CD4-positive, alpha-beta T cell treated with Interleukin-10 for 1 hour (primary cell): ENCODE data around the gene DPYSL5.
"Not testable (repeated sequence)": the region's sequence is repeated elsewhere in the genome, so short reads cannot be mapped to it uniquely, and the experiment has no call there.

ENCODE experiments used
- DNase-seq: peaks from one replicate; pipeline ENCODE4 v3.0.0-alpha.2; 2020

Gene DPYSL5

DNA sequence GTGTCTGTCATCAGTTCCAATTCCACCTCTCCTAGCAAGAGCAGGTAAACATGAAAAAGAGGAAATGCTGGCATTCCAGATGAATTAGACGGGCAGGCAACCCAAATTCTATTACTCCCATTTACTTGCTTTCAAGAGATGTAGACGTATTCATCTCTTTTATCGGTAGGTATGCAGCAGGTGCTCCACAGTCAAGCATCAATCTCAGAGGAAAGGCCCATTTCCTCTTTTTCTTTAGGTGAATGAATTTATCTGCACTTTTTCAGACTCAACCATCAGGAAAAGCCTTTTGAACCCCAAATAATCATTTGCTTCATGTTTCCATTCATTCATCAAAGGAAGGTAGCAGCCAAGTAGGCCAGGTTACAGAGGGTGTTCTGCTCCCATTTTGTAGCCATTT is 27.9 kb downstream of the DPYSL5 start:
- DNase-seq, result no peak

DNA sequence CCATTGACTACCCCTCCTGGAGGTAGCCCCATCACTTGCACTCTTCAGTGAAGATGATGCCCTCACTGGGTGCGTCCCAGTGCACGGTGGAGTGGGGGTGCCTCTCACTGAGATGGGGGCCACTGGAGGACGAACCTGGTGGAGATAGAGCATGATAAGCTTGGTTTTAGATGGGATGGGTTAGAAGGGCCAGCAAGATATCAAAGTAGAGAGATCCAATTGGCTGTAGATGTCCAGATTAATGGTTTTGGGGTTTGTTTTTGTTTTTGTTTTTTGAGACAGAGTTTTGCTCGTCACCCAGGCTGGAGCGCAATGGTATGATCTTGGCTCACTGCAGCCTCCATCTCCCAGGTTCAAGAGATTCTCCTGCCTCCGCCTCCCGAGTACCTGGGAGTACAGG is 28.3 kb downstream of the DPYSL5 start:
- no peak for DNase-seq

DNA sequence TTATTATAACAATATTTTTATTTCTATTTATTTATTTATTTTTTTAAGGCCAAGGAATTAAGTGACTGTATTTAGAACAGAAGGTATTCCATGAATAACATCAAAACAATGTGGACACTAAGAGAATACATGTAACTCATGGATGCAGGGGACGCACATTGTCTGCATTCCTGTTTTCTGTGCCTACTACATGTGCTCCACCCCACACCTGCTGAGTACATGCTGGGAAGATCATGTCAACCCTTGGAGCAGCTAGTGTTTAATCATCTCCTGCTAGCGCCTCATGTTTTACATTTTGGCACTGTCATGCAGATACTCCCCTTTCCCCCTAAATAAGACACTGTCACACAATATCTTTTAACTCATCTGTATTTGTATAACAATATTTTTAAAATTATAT is 29.3 kb downstream of the DPYSL5 start:
- DNase-seq, result no peak

DNA sequence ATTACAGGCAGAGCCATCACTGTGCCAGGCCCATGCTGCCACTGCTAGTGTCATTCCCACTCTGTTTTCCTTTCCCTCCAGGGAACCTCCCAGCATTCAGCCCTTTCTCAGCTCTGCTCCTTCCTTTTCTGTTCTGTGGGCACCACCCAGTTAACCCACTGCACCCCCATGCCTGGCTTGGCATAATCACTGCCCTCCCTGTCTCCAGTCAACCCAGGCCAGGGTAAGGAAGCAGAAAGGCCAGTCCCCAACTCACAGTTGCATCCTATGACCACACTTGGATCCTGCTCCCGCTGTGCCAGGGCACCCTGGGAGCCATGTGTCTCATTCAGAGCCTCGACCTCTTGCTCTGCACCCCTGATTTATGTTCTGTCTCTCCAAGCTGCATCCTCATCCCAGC is 32.2 kb downstream of the DPYSL5 start:
- DNase-seq, result no peak

DNA sequence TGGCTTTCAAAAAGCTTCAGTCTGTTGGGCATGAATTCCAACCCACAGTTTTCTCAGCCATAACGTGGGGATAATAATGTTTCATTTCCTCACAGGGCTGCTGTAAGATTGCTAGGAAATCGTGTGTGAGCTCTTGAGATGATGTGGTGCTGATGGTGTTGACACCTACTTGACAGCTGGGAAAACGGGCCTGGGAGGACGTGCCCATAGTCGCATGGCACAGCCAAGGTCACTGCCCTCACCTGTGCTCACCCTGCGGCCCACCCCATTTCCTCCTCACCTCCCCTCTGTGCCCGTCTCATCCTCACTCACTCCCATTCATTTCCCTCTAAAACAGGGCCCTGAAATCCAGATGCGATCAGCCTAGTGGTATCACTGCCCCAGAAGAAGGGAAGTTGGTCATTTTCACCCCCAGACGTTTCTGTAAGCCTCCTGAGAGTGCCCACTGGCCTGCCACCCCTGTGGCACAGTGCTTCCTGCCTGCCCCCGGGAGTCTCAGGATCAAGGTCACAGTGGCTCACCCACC is 33.0 kb downstream of the DPYSL5 start:
- no peak for DNase-seq

DNA sequence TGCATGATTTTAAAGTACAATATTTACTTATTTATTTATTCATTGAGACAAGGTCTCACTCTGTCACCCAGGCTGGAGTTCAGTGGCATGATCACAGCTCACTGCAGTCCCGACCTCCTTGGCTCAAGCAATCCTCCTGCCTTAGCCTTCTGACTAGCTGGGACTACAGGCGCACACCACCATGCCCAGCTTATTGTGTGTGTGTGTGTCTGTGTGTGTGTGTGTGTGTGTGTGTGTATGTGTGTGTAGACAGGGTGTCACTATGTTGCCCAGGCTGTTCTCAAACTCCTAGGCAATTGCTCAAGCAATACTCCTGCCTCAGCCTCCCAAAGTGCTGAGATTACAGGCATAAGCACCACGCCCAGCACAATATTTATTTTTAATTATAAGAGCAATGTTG is 34.3 kb downstream of the DPYSL5 start:
- not testable (repeated sequence) for DNase-seq

DNA sequence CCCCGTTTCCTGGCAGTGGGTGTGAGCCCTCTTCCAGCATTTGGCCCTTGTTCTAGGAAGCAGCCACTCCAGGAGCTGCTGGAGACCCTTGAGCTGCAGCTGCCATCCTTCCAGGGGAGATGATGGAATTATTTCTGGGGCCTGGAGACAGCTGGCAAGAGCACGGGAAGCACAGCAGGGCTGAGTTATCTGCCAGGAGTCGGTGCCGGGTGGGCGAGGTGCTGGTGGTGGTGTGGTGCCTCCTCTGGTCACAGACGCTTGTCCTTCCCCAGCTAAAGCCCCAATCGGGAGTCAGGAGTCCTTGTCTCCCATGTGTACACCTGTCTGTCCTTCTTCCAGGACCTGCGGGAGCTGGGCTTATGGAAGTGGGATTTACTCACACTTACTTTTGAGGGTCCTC is 36.0 kb downstream of the DPYSL5 start:
- no peak for DNase-seq

DNA sequence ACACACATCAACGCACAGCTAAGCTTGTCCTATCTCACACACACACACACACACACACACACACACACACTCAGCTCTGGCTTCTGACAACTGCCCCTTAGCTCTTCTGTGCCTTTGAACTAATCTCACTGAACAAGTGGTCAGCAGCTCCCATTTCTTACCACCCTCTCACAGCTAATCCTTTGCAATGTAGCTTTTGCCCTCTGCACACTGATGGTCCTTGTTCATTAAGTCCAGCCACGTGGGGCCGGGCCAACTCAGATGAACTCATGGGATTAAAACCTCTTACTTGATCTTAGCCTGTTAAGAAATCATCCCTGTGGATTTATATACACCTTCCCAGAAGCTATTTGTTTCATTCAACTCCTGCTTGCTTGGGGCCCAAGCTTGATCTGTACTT is 36.6 kb downstream of the DPYSL5 start:
- DNase-seq, result no peak

DNA sequence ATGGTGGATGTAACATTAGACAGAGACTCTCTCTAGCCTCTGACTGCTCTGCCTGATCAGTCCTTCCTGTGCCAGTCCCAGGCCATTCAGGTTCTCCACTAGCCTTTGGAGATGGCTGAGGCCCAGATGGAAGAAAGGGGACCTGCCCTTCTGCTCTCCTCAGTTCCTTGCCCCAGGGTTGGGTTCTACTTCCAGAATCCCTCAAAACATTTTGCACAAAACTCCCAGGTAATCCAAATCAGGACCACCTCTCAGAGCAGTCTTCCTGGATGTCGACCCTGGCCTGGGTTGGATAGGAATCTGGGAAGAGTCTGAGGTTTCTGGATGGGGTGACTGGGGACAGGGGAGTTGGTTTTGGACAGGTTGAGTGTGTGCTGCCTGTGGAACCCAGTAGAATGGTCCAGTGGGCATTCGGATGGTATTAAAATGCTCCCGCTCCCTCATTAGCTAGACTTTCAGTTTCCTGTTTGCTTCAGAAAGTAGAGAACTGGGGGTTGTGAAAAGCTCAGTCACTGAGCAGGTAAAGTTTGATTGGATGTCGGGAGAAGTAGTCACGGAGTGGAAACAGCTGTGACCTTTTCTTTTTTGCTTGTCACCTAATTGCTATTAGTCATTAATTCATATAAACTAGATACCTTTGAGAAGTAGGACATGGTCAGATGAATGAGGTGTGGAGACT is 37.9 kb downstream of the DPYSL5 start:
- no peak for DNase-seq

DNA sequence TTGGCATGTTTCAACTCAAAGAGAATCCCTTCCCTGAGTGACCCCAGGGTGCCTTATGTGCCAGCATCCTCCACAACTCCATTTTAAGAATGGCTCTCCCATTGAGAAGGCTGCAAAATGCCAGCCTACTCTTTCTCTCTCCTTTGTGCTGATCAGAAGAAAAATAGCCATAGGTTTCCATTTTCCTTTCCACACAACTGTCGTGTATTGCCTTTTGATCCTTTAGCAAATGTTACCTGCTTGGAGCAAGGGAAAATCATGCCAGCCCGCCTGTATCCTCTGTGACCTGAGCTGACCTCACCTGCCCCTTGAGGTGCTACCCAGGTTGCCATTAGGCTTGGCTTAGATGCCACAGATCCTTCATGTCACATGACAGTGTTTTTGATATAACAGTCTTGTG is 38.8 kb downstream of the DPYSL5 start:
- no peak for DNase-seq

DNA sequence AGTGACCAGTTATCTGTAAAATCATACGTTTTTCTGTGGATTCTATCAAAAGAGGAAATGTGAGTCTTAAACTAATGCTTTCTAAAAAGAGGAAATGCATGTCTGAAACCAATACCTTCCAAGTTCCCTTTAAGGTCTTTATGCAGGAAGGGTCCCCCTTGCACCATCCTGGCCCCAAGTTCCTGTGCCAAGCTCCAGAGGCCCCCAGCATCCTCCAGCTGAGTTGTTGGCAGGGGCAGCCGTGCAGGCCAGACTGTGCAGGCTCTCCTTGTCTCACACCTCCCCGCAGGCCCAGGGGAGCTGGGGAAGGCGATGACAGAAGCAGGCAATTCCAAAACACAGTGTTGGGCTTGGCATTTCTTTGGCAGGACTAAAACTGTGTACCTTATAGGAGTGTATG is 39.2 kb downstream of the DPYSL5 start:
- DNase-seq, result no peak

DNA sequence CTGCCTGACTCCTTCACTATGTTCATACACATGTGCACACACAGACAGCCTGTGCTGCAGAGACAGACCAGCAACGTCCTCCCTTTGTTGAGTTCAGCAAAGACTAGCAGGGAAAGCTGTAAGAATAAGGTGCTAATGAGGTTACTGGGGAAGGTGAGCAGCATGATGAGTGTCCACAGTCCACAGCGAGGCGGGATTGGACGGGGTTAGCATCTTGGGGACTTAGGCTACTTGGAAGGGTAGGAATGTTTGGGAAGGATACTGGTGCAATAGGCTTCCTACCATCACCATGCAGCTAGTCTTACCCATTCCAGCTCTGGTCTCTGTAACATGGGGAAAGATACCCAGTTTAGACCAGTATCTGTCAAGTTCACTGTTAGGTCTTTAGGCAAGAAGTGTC is 41.9 kb downstream of the DPYSL5 start:
- DNase-seq, result no peak

DNA sequence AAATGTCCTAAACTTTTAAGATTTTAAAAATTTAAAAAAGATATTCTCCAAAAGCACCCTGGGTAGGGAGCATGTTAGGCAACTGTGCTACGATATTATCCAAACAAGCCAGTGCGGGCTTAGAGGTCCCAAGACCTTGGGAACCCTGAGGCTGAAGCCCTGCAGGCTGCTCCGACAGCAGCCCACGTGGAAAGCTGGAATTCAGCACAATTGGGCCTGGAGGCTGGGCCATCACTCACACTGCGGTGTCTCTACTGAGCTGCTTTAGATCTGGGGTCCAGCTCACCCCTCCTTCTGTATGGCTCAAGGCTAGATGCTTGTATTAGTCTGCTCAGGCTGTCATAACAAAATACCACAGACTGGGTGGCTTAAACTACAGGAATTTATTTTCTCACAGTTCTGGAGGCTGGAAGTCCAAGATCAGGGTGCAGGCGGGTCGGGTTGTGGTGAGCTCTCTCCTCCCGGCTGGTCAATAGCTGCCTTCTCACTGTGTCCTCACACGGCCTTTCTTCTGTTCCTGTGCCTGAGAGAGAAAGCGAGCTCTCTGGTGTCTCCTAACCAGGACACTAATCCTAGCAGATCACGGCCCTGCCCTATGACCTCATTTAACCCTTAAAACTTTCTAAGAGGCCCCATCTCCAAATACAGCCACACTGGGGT is 42.5 kb downstream of the DPYSL5 start:
- DNase-seq, result no peak

DNA sequence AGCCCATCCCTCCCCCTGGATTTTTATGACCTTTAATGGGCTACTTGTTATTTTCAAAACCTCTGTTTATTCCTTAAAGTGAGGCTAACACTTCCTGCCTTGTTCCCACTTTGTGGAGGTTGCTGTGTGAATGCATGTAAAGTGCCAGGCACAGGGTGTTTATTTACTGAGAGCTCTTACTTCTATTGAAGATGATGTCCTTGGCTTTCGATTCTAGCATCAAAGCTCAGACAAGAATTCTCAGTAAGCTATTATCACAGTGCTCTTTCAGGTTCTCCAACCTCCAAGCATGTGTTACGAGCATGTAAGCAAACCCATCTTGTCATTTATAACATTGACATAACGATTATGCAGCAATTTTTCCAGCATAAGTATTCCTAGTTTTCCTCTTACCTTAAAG is 44.2 kb downstream of the DPYSL5 start:
- DNase-seq, result no peak

DNA sequence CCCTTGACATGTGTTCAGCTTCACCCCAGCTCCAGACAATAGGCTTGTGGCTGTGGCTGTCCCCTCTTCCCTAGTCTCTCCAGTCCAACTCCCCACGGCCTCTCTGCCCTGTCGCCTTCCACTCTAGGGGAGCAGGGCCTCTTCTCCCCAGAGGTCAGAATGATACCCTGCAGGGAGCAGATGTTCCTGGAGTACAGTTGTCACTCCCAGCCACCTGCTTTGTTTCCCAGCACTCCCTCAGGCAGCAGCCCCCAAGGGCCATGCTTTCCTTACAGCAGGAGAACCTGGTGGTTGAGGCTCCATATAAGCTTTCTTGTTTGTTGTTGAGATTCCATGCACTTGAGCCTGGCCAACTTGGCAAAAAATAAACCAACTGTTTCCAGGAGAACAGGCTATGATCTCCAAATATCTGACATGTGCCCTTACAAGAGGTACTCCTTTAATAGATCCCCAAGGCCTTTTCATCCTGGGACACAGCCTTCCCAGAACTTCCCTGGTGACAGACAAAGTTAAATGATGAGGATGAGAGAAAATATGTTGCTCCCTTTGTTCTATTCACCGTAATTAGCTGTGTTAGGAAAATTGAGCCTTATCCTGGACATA is 45.1 kb downstream of the DPYSL5 start:
- DNase-seq, result no peak

DNA sequence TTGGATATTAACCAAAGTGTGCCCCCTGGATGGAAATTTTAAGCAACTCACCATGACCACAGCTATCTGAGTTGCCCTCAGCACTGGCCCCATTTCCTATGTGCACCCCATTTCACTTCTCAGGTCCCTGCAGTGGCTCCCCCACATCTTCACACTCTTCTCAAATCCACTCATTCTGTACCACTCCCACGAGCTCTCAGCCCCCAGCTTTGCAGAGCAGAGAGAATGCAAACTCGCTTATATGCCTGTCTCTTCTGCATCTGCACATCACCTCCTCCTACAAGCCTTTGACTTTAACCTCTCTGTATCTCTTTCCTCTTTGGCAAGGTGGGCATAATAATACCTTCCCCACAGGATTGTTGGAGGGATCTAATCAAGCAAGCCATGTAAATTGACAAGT is 46.2 kb downstream of the DPYSL5 start:
- no peak for DNase-seq

DNA sequence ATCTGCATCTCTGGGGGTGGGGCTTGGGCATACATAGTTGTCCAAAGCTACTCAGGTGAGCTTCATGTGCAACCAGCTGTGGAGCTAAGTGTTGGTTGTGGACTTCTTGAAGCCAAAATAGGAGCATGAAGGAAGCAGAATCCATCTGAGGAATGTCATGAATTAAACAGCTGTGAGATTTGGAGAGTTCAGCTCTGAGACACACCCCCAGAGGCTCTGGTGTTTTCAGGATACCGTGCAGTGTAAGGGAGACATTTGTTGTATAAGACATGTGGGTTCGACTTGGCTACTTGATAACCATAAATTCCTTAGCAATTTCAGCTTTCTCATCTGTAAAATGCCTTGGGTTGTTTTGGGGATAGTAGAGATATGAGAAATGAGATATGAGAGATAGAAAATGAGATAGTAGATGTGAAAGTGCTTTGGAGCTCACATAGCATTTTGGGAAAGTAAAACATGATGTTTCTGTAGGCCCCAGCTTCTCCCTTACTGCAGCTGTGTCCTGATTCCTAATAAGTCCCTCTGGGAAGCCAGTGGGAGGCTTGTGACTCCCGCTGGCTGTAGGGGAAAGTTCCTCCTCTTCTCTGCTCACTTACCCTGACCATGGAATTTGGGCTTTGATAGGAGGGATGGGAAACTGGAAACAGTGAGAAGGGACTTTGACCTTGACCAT is 50.0 kb downstream of the DPYSL5 start:
- no peak for DNase-seq

DNA sequence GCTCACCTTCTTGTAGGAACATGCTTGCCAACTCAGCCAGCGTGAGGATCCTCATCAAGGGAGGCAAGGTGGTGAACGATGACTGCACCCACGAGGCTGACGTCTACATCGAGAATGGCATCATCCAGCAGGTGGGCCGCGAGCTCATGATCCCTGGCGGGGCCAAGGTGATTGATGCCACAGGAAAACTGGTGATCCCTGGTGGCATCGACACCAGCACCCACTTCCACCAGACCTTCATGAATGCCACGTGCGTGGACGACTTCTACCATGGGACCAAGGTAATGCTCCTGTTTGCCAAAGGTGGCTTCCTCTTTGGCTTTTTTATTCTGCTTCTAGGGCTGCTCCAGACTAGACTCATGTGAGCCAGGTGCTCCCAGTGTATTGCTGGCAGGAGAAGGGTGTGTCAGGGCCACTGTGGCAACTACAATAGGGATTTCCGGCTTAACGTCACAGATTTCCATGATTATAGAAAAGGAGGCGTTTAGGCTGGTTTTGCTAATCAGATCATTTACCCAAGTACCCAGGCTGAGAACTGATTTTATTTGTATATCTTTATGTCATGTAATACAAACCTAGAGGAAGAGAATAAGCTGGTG is 50.6 kb downstream of the DPYSL5 start:
- no peak for DNase-seq

DNA sequence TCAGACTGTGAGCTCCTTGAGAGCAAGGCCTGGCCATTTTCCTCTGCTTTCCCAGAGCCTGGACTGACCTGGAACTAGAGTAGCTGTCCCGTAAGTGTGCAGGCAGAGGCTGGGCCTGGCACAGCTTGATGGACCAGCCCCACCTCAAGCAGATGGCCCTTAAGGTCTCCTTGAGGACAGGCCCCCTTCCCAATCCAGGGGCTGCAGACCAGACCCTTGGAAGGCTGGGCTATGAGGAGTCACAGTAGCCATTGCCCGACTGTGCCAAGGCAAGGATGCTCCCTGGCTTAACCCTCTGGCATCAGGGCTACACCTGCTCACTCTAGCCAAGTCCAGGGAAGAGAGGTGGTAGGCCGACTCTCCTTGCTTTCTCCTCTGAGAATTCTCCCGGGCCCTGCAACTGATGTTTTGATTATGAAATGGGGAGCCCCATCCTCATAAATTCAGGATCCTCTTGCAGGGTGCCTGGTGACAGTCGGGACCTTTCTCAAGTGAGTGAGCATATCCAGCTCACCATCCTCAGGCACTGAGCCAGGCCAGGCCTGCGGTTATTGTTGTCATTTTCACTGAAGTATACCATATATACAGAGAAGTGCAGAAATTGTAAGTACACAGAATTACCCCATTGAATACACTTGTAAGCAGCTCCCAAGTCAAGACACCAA is 51.7 kb downstream of the DPYSL5 start:
- no peak for DNase-seq

DNA sequence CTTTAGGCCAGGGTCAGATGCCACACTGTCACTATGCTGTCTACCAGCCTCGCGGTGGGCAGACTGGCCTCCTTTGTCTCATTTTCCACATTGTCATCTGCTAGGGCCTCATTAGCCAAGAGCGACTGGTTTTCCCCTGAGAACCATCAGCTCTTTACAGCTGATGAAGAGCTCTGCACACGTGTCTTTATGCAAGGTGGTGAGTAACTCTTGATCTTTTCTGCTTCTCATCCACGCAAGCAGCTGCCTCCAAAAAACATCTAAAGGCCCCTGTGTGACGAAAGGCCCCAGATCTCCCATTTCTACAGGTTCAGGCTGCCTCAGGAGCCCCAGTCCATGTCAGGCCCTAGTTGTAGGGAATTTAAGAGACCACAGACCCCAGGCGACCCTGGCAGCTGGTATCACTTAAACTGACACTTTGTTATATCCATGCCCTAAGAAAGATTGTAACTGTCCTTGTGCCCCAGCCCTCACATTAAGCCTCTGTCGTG is 52.9 kb downstream of the DPYSL5 start:
- no peak for DNase-seq

DNA sequence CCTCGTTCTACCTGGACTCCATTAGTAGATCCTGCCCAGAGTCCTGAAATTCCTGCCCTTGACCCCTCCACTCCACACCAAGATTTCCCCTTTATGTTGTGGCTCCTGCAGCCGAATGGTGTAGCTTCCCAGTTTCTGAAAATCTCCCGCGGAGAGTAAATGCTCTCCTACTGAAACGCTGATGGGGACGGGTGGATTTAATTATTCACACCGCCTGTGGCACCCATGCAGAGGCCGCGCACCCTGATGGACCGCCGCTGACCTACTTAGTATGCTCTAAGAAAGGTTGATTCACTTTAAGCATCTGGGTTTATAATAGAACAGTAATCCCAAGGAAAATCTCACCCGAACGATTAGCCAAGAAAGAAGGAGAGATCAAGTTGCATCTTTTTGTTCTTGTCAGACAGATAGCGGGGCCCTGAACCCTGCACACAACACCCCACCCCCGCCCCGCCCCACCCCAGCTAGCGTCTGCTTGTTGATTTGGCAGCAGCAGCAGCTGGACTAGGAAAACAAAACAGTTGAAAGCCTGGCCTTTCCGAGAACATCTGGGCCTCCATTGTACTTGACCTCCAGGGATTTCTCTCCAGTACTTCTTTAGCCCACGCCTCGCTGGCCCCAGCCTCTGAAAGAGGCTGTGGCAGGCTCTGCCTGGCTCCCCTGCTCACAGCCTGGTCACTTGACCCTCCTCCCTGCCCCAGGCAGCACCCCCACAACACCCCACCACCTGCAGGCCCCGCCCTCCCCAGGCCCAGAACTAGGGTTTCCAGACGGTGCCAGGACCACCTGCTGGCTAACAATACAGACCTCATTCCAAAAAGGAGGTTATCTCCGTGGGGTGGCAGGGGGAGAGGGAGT is 53.6 kb downstream of the DPYSL5 start:
- DNase-seq, result no peak

DNA sequence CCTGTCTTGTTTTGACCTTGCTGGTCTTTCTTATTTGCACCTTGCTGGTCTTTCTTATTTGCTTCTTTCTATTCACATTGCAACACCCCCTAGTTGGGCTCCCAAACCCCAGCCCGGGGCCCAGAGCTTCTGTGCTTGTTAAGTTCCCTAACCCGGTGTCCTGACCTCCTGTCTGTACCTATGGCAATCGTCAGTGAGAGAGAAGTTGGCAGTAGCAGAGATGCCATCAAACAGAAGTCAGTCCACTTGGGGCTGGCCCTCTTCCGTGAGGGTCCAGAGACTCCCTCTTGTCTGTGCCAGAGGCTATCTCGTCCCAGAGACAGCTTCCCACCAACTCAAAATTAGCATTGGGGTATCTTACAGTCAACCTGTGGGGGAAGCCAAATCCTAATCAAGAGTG is 55.7 kb downstream of the DPYSL5 start:
- DNase-seq, result no peak
